Measurements from ENCODE around the gene TJP3. TPM values are rescaled to one million over a fixed set of nuclear protein-coding genes. Genes with fewer than 3 reads are reported as not detected.

TJP3 gene, protein sequence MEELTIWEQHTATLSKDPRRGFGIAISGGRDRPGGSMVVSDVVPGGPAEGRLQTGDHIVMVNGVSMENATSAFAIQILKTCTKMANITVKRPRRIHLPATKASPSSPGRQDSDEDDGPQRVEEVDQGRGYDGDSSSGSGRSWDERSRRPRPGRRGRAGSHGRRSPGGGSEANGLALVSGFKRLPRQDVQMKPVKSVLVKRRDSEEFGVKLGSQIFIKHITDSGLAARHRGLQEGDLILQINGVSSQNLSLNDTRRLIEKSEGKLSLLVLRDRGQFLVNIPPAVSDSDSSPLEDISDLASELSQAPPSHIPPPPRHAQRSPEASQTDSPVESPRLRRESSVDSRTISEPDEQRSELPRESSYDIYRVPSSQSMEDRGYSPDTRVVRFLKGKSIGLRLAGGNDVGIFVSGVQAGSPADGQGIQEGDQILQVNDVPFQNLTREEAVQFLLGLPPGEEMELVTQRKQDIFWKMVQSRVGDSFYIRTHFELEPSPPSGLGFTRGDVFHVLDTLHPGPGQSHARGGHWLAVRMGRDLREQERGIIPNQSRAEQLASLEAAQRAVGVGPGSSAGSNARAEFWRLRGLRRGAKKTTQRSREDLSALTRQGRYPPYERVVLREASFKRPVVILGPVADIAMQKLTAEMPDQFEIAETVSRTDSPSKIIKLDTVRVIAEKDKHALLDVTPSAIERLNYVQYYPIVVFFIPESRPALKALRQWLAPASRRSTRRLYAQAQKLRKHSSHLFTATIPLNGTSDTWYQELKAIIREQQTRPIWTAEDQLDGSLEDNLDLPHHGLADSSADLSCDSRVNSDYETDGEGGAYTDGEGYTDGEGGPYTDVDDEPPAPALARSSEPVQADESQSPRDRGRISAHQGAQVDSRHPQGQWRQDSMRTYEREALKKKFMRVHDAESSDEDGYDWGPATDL
- under 0.01 TPM in 1 of 2 replicates, not detected in the other for total RNA-seq

DNA sequence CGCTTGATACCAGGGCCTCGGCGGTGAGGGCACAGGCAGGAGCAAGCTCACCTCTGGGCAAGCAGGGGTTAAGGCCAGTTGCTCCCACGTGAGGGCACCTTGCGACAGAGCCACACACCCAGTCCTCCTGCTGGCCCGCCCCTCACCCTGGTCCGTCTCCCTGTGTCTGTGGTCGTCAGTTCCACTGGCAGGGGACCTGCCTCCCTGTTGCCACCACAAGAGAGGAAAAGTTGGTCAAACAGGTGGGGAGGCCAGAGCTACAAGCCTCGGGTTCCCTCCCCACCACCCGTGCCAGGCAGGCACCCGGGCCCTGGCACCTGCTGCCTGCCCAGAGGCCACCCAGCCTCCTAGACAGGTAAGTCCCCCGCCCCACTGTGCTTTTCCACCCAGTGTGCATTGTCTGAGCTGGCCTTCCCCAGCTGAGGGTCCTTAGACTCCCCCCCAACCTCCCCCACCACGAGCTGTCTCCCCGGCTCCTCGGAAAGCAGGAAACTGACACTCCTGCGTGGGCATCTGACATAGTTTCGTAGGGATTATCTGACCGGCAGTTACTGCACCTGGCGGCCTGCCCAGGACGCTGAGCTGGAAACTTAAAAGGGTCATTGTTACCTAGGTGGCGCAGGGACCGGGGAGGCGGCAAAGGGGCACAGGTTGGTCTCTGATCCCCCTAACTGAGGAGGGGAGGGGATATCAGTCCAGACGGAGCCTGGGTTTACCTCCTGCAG is at the start of gene TJP3:
TJP3 (plus strand) TSS at position 178 of the 725 bp plus-strand sequence. CDS start 20,049 bp downstream, outside the sequence.

DNA sequence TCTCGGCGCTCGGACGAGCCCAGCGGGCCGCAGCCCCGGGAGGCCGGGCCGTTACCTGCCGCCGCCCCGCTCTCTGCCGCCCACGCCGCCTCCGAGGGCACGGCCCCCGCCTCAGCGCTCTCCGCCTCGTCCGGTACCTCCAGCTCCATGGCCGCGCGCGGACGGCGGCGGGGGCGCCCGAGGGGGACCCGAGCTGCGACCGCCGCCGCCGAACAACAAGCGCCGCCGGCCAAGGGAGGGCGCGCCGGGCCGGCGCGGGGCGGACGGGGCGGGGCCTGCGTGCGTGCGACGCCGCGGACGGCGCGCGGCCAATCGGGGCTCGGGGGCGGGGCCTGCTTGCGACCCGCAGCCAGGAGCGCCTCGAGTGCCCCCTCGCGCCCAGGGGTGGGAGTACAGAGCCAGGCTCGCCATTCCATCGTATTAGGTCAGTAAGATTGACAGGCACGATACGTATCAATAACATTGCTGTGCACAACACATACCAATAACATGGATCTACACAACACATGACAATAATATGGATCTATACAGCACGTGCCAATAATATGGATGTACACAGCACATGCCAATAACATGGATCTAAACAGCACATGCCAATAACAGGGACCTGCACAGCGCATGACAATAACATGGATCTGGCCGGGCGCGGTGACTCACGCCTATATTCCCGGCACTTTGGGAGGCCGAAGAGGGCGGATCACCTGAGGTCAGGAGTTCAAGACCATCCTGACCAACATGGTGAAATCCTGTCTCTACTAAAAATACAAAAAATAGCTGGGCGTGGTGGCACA is 7.7 kb upstream of the TJP3 start, which contains the start of gene PIP5K1C:
PIP5K1C (minus strand) TSS at position 227 of the 791 bp plus-strand sequence; CDS start at position 149, 78 bp downstream.

DNA sequence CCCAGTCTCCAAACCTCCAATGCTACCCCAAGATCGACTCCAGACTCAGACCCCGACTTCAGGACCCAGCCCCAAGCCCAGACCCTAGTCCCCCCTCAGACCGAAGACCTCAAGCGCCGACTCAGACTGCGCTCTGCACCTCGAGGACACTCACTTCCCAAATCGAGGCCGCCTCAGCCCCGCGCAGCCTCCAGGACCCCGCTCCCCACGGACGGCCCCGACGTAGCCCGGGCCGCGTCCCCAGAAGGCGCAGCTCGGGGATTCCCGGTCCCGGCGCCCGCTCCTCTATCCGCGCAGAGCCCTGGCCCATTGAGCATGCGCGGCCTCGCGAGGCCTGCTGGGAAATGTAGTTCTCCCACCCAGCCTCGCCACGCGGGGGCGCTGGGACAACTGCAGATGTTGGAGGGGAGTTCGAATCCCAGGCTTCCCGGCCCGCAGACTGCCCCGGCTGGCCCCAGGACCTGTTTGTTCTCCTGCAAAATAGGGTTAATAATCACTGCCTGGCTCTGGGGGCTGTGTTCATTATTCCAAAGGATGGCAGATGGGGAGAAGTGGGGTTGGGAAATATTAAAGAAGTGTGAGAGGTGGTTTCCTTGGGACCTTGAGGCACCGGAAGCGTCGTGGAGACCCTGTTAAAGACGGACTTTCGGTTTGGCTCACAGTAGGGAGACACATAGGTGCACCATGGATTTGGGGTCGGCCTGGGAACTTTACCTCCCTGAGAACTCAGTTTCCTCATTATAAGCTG is 53.4 kb downstream of the TJP3 start, which contains the start of gene APBA3:
APBA3 (minus strand) TSS at position 311 of the 748 bp plus-strand sequence. CDS start 1,428 bp downstream, outside the sequence.

DNA sequence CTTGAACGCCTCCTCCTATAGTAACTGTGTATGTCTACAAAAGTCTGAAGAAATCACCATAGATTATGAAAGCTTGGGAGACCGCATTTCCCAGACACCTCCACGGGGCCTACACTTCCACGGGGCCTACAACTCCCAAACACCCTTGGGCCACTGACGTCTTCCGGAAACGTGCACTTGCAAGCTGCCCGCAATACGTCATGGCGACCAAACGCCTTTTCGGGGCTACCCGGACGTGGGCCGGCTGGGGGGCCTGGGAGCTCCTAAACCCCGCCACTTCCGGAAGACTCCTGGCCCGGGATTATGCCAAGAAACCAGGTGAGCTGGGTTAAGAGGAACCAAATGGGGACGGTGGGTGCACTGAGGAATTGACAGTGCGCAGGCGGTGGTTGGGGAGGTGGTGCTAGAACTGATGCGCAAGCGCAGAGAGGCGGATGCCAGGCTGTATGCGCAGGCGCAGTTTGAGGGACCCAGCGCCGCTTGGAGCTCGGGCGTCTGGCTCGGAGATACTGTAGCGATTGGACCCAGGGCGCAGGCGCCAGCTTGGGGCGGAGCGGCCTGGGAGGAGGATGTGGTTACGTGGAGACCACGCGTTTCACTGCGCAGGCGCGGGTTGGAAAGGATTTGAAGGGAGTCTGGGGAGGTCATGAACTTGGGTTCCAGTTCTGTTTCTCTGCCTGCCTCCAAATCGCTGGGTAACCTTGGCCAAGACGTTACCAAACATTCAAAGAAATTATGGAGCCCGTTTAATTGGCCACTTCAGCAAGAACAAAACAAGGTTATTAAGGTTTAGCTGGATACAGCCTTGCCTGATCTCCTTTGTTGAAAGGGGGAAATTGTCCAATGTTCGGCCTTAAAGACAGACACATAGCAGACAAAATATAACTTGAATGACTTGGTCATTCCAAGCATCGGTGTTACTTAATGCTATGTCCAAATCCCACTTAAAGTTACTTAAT is 54.6 kb downstream of the TJP3 start, which contains the start of gene MRPL54:
MRPL54 (plus strand) TSS at position 182 of the 959 bp plus-strand sequence; CDS start at position 201, 19 bp downstream.

DNA sequence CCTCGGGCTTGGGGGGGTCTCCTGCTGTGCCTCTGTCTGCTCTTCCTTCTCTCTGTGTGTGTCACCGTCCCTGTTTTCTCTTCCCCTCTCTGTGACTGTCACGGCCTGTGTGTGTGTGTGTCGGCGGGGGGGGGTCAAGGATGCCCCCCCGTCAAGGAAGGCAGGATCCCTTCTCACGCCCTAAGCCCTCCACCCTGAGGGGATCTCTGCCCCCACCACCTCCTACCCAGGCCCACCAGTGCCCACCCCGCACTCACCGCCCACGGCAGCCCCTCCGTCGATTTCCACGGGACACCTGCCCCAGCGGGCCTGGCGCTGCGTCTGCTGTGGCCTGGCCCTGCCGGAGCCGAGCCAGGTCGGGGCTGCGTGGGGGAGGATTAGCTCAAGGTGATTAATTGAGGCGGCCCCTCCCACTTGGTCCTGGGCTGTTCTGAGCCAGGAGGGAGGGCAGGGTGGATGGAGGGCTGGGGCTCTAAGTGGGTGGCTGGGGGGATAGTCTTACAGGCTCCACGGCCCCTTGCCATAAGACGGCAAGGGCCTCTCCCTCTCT is 63.8 kb downstream of the TJP3 start, which contains the start of gene RAX2:
RAX2 (minus strand) TSS at position 323 of the 550 bp plus-strand sequence. CDS start 486 bp downstream, outside the sequence.

DNA sequence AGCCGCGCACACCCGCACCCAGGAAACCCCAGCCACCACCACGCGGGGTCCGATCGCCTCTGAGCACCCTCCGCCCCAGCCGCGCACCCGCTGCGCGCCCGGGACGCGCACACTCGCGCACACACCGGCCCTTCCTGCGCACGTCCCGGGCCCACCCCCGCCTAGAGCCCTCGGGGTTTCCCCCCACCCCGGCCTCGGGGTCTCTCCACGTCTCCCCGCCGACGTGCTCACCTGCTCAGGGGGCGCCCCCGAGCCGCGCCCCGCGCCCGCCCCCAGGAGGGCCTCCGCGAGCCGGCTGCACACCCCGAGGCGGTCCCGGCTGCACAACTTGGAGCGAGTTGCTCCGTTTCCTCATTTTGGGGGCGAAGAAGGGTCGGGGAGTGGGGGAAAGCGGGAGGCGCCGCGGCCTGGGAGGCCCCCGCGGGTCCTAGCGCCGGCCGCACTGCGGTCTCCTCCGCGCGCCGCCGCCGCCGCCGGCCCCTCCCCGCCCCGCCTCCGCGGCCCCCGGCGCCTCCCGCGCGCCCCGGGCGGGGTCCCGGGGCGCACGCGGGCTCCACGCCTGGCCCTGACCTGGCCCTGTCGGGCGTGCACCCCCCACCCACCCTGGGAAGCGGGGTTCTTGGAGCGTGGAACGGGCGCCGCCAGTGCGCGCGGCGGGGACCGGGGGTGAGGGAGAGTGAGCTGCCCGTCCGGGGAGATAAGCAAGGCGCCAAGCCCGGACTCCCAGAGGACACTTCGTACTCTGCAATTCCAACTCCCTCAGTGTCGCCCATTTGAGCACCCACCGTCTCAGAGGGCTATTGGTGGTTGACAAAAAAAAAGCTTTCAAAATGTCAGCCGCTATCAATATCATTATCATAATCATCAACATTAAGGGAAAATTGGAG is 78.0 kb downstream of the TJP3 start, which contains the start of gene MATK:
MATK (minus strand) TSS at position 444 of the 887 bp plus-strand sequence. CDS start 1,246 bp downstream, outside the sequence.

Other genes with a start within 250 kb of the TJP3 start
- not detected in 2 replicates for gene SMIM24, start 227.9 kb upstream of the TJP3 start, total RNA-seq
- gene SMIM44, start 224.9 kb upstream of the TJP3 start, total RNA-seq: not detected in 2 replicates
- 12.5 and 15.9 TPM in 2 replicates for gene DOHH, start 207.7 kb upstream of the TJP3 start, total RNA-seq
- 48.8 and 52.1 TPM in 2 replicates for gene FZR1, start 202.1 kb upstream of the TJP3 start, total RNA-seq
- gene TEKTIP1, start 169.2 kb upstream of the TJP3 start, total RNA-seq: not detected in 2 replicates
- 50.2 and 174 TPM in 2 replicates for gene MFSD12, start 150.8 kb upstream of the TJP3 start, total RNA-seq
- gene HMG20B, start 135.4 kb upstream of the TJP3 start, total RNA-seq: 91.1 and 102 TPM in 2 replicates
- under 0.01 TPM in 1 of 2 replicates, not detected in the other for gene GIPC3, start 122.9 kb upstream of the TJP3 start, total RNA-seq
- gene TBXA2R, start 101.5 kb upstream of the TJP3 start, total RNA-seq: 2.8 and 2.9 TPM in 2 replicates
- gene CACTIN, start 81.6 kb upstream of the TJP3 start, total RNA-seq: 26.8 and 35.6 TPM in 2 replicates
- 27.6 and 60.0 TPM in 2 replicates for gene PIP5K1C, start 7.9 kb upstream of the TJP3 start, total RNA-seq
- gene APBA3, start 53.3 kb downstream of the TJP3 start, total RNA-seq: 19.3 and 28.9 TPM in 2 replicates
- 21.8 and 50.2 TPM in 2 replicates for gene MRPL54, start 54.3 kb downstream of the TJP3 start, total RNA-seq
- not detected in 2 replicates for gene RAX2, start 63.8 kb downstream of the TJP3 start, total RNA-seq
- 0.15 TPM in 1 of 2 replicates, not detected in the other for gene MATK, start 78.0 kb downstream of the TJP3 start, total RNA-seq
- gene ZFR2, start 160.7 kb downstream of the TJP3 start, total RNA-seq: not detected in 2 replicates
- gene ATCAY, start 172.3 kb downstream of the TJP3 start, total RNA-seq: not detected in 2 replicates
- gene NMRK2, start 224.7 kb downstream of the TJP3 start, total RNA-seq: not detected in 2 replicates

All from smooth muscle cell of trachea (primary cell).